GM19395 (cell line): ENCODE data around the gene IFT88.

Source experiments
- ATAC-seq: cut with Tn5 transposase; IDR thresholded peaks from one replicate; pipeline ENCODE4 v1.9.1; 2021; ENCODE audit warnings: mild to moderate bottlenecking, moderate library complexity; ENCODE audit not compliant: unreplicated experiment

Gene IFT88

GRCh38 chr13:20561741-20562140, 5.2 kb upstream of the IFT88 start:
- ATAC-seq: no peak

GRCh38 chr13:20565115-20565736, 1.7 kb upstream of the IFT88 start:
- no peak for ATAC-seq

- peak; percentile 35 for ATAC-seq
Observed at GRCh38 chr13:20566468-20566897, 474 bp upstream of the IFT88 start.

GRCh38 chr13:20567881-20568528, 1.0 kb downstream of the IFT88 start:
- ATAC-seq: no peak

- ATAC-seq: no peak
Observed at GRCh38 chr13:20570517-20570916, 3.6 kb downstream of the IFT88 start.

GRCh38 chr13:20571676-20572075, 4.7 kb downstream of the IFT88 start:
- no peak for ATAC-seq

GRCh38 chr13:20573186-20573585, 6.2 kb downstream of the IFT88 start:
- no peak for ATAC-seq

GRCh38 chr13:20573636-20574035, 6.7 kb downstream of the IFT88 start:
- no peak for ATAC-seq

- no peak for ATAC-seq
Observed at GRCh38 chr13:20579191-20579590, 12.2 kb downstream of the IFT88 start.

GRCh38 chr13:20580257-20580656, 13.3 kb downstream of the IFT88 start:
- ATAC-seq: no peak

GRCh38 chr13:20582026-20582425, 15.1 kb downstream of the IFT88 start:
- ATAC-seq: no peak

- ATAC-seq: no peak
Observed at GRCh38 chr13:20583803-20584293, 16.9 kb downstream of the IFT88 start.

GRCh38 chr13:20585371-20585770, 18.4 kb downstream of the IFT88 start:
- ATAC-seq: no peak

- ATAC-seq: no peak
Observed at GRCh38 chr13:20588529-20589110, 21.7 kb downstream of the IFT88 start.

- ATAC-seq: no peak
Observed at GRCh38 chr13:20590561-20590960, 23.6 kb downstream of the IFT88 start.

- ATAC-seq: no peak
Observed at GRCh38 chr13:20592606-20593005, 25.6 kb downstream of the IFT88 start.

GRCh38 chr13:20594280-20594679, 27.3 kb downstream of the IFT88 start:
- no peak for ATAC-seq

GRCh38 chr13:20607015-20607414, 40.1 kb downstream of the IFT88 start:
- no peak for ATAC-seq

- ATAC-seq: no peak
Observed at GRCh38 chr13:20608438-20609020, 41.6 kb downstream of the IFT88 start.

GRCh38 chr13:20609145-20609544, 42.2 kb downstream of the IFT88 start:
- no peak for ATAC-seq

GRCh38 chr13:20610006-20610405, 43.0 kb downstream of the IFT88 start:
- no peak for ATAC-seq
